Activated CD4-positive, alpha-beta T cell treated with anti-CD3 and anti-CD28 coated beads, Interleukin-2, amount 50 U/mL, for 24 hours (primary cell): ENCODE results near the gene CAPN5.
A peak's percentile ranks its signal among the peaks of the same experiment; 100 is the strongest.

Experiments
- DNase-seq, 2 donors: peaks; one replicate each; pipeline ENCODE4 v3.0.0-alpha.2; 2020; ENCODE audit warnings: low read depth in 1 of 2, low spot score in 1 of 2

The CAPN5 gene

GRCh38 chr11:77115956-77116355, 49.2 kb downstream of the CAPN5 start:
- no peak for DNase-seq

DNA sequence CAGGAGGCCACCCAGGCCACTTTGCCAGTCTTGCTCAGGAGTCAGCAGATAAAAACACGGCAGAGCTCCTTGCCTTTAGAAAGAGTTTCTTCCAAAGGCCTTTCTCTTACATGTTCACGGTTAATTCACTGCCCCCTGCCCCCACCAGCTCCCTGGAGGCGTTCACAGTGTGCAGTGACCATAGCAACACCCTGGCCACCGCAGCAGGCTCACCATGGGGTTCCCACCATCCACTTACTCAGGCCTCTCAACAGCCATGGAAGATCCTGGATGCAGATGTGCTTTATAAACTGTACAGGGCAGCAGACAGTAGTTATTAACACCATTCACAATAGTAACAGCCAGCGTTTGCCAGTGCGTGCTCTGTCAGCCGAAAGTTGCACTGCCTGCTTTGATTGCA, 50.7 kb downstream of the CAPN5 start:
- DNase-seq: no peak

- DNase-seq: no peak
Observed at GRCh38 chr11:77118086-77118485, 51.3 kb downstream of the CAPN5 start.

GRCh38 chr11:77118971-77119370, 52.2 kb downstream of the CAPN5 start:
- no peak for DNase-seq

DNA sequence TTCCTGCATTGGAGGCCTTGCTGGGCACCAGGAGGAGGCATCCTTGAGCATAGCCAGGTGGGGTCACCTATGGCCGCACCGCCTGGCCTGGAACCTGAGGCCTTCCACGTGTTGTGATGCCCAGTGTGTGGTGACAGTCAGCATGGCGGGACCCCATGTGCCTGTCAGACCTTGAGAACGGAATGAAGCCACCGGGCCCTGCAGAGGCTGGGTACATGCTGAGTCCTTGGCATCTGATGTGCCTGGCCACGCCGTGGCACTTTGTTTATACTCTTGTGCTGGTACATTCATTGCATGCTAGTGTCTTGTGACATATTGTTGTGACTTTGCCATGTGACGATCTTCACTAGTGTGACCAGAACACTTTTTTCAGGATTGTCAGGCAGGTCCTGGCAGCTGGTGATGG, 52.8 kb downstream of the CAPN5 start:
- DNase-seq: no peak

- DNase-seq: no peak
Observed at GRCh38 chr11:77120571-77120970, 53.8 kb downstream of the CAPN5 start.

- no peak for DNase-seq
Observed at GRCh38 chr11:77121096-77121640, 54.4 kb downstream of the CAPN5 start.

GRCh38 chr11:77121876-77122575, 55.3 kb downstream of the CAPN5 start:
- DNase-seq: no peak

GRCh38 chr11:77122576-77123212, 55.9 kb downstream of the CAPN5 start:
- no peak for DNase-seq

DNA sequence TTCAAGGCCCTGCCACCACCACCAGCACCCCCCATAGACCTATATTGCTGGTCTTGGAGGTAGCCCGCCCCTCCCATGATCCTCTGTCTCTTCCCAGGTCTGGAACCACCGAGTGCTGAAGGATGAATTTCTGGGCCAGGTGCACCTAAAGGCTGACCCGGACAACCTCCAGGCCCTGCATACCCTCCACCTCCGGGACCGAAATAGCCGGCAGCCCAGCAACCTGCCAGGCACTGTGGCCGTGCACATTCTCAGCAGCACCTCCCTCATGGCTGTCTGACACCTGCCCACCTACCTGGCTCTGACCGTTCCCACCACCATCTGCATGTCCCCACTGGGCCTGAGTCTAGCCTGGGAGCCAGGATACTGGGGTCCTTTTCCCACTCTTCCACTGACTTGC, 56.8 kb downstream of the CAPN5 start:
- no peak for DNase-seq

DNA sequence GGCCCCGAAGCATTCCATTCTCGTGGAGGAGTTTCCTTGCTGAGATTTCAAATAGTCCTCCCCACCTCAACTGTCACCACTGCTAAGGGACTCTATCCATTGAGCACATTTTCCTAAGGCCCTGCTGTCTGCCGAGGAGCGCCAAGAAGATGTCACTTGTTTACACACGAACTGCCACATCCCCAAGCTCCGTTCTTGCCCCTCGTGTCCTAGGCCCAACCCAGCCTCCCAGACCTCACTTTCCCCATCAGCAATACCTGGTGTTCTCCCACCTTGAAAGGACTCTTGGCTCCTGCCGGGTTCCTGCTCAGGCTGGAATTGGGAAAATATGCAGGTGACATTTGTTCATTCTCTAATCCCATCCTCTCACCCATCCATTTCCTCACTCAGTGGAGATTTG, 57.3 kb downstream of the CAPN5 start:
- DNase-seq: no peak

DNA sequence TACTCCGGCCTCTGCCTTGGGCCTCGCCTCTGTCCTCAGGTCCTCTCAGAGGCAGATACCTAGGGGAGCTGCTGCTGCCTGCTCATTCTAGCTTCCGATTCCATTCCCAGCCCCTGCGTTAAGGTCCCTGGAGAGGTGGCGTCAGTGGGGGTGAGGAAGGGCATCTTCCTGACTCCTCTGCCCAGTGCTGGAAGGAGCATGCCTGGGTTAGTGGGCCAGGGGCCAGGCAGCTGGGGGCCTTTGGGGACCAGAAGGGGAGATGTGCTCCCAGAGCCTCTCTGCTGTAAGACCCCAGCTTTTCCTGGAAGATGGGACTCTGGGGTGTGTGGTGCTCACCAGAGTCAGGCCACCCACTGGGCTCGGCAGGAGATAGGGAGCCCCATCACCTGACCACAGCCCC, 57.7 kb downstream of the CAPN5 start:
- no peak for DNase-seq

DNA sequence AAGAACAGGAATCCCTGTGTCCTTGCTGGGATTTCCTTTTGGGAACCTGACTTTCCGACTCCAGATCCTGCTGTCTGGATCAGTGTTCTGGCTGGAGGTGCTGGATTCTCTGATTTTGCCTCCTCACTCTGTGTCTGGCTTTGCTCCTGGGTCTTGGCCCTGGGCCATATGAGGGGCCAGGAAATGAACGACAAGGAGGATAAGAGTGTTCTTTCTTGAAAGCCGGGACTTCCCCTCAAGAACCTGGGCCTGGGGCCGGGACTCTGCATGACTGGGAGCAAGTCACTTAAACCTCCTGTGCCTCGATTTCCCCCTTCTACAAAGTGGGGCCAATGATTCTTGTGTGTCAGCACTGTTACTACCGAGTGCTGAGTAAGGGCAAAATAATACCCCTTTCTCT, 58.4 kb downstream of the CAPN5 start:
- DNase-seq: no peak

GRCh38 chr11:77125695-77126094, 58.9 kb downstream of the CAPN5 start:
- no peak for DNase-seq

DNA sequence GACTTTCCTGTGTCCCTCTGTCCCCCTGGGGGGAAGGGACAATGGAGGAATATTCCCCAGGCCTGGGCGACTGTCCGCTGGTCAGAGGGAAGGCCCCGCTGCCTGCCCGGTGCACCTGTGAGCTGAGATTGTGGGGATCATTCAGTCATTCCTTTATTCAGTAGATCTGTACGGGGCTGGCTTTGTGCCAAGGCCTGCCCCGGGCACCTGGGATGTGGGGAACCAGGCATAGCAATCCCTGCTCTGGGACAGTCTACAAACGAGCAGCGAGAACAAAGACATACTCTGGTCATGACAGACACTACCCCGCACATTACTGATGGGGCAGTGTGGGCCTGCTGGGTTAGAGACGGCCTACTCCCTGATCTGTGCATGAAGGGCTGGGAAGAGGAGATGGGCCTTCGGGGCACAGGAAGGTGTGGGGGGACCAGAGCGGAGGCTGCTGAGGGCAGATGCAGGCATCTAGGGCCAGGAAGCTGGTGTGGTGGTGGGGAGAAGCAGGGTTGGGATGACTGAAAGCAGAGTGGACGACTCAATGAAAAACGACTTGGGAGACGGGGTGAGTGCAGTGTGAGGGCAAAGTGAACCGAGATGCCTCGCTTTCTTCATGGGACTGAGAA, 59.5 kb downstream of the CAPN5 start:
- no peak for DNase-seq

GRCh38 chr11:77126861-77127234, 60.1 kb downstream of the CAPN5 start:
- no peak for DNase-seq

GRCh38 chr11:77127235-77127911, 60.6 kb downstream of the CAPN5 start:
- peak; percentile 22 to 39 for DNase-seq

DNA sequence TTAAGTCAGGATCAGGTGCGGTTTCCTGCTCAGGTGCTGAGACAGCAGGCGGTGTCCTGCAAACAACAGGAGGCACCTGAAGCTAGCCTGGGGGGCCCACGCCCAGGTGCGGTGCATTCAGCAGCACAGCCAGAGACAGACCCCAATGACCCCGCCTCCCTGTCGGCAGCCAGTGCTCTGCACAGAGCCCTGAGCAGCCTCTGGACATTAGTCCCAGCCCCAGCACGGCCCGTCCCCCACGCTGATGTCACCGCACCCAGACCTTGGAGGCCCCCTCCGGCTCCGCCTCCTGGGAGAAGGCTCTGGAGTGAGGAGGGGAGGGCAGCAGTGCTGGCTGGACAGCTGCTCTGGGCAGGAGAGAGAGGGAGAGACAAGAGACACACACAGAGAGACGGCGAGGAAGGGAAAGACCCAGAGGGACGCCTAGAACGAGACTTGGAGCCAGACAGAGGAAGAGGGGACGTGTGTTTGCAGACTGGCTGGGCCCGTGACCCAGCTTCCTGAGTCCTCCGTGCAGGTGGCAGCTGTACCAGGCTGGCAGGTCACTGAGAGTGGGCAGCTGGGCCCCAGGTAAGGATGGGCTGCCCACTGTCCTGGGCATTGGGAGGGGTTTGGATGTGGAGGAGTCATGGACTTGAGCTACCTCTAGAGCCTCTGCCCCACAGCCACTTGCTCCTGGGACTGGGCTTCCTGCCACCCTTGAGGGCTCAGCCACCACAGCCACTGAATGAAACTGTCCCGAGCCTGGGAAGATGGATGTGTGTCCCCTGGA, 61.3 kb downstream of the CAPN5 start, which contains the start of gene MYO7A:
TSS of gene MYO7A (plus strand) at position 327 of the 772 bp plus-strand sequence. CDS start 2,389 bp downstream, outside the sequence.
- DNase-seq: no peak

GRCh38 chr11:77129069-77129841, 62.5 kb downstream of the CAPN5 start:
- no peak for DNase-seq
